Retinal pigment epithelial cell (primary cell): ENCODE results near the gene NUTM1.
"Not testable (repeated sequence)": the region's sequence is repeated elsewhere in the genome, so short reads cannot be mapped to it uniquely, and the experiment has no call there.

ENCODE experiments used
- DNase-seq: peaks from one replicate; pipeline ENCODE4 v3.0.0-alpha.2; 2010; ENCODE audit warnings: low read depth
- H3K4me3 ChIP-seq: 2 replicates; pipeline ENCODE4 v1.5.1; 2011; ENCODE audit warnings: mild to moderate bottlenecking, low read length, control low read depth, moderate library complexity
- TF ChIP-seq, protein P1 (sequence below): conservative IDR thresholded peaks from 2 replicates; pipeline ENCODE4 v1.5.1; 2011; ENCODE audit warnings: low read depth, low read length, control low read depth, inconsistent platforms

The NUTM1 gene

DNA sequence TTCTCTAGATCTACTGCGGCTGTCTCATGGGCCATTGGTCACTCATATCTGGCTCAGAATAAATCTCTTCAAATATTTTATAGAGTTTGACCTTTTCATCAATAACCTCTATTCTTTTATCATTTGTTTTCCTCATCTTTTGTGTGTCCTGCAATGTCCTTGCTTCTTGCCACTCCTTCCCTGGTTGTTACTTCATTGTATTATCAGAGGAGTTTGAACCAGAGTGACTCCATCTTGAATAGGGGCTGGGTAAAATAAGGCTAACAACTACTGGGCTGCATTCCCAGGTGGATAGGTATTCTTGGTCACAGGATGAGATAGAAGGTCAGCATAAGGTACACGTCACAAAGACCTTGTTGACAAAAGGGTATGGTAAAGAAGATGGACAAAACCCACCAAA lies 33.7 kb downstream of the NUTM1 start:
- TF ChIP-seq, protein P1, sequence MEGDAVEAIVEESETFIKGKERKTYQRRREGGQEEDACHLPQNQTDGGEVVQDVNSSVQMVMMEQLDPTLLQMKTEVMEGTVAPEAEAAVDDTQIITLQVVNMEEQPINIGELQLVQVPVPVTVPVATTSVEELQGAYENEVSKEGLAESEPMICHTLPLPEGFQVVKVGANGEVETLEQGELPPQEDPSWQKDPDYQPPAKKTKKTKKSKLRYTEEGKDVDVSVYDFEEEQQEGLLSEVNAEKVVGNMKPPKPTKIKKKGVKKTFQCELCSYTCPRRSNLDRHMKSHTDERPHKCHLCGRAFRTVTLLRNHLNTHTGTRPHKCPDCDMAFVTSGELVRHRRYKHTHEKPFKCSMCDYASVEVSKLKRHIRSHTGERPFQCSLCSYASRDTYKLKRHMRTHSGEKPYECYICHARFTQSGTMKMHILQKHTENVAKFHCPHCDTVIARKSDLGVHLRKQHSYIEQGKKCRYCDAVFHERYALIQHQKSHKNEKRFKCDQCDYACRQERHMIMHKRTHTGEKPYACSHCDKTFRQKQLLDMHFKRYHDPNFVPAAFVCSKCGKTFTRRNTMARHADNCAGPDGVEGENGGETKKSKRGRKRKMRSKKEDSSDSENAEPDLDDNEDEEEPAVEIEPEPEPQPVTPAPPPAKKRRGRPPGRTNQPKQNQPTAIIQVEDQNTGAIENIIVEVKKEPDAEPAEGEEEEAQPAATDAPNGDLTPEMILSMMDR, result no peak
- H3K4me3 ChIP-seq, result no peak overlapping the region
- no peak for DNase-seq

DNA sequence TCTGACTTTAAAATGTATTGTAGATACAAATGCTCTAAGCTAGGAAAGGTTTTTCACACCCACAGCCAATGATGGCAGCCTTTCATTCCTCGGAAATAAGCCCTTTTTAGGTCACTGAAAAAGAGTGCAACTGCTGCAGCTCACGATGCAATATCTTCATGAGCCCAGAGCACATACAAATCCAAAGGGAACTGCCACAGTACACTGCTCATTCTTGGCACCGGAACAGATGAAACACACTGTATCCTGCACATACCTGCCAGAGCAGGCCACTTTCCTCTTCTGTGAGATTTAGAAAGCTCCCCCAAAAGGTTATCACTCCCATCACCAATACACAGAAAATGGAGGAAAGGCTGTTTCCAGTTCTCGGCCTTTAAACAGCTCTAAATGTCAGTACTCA lies 37.4 kb downstream of the NUTM1 start:
- DNase-seq, H3K4me3 ChIP-seq: not testable (repeated sequence)

DNA sequence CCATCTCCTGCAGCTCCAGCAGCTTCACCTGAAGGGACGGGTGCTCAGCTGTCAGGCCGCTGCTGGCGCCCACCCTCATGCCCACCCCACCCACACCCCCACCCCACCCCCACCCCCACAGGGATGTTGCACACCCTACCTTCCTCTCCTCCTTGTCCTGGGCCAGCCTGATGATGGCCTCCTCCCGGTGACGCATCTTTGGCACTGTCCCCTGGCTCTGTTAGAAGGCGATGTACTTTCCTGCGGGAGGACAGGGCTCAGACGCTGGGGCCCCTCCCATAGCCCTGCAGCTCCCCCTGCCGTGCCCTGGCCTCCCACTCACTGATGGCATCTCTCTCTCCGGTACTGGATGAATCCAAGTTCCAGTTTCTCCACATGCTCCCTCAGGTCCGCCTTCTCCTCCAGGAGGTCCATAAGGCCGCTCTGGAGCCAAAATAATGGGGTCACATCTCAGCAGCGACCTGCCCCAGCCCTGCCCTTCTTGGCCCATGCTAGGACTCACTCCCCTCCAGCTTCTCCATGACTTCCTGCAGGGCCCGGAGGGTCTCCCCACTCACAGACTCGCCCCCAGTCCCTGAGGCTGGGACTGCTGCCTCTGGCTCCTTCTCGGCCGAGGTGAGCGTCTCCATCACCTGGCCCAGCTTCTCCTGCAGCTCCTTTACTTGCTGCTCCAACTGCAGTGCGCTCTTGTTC lies 38.9 kb downstream of the NUTM1 start:
- DNase-seq, H3K4me3 ChIP-seq: not testable (repeated sequence)

DNA sequence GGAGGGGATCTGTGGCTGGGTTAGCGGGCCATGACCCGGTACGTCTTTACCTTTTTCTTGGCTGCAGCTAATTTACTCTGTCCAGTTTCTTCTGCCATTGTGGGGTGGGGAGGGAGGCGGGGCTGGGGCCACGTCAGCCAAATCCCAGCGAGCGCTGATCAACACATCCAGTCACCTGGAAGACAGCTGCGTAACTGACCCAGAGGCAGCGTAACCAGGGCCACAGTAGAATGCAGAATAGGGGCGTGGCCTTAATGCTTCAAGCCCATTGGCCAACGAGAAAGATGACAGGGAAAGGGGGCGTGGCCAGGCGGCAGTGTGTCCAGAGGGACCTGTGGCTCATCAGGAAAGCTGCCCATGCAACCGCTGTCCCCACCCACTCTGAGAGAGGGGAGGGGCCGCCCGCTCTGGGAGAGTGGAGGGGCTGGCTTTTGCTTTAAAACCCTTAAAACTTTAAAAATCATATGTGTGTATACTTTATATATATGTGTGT lies 46.5 kb downstream of the NUTM1 start:
- not testable (repeated sequence) for H3K4me3 ChIP-seq

DNA sequence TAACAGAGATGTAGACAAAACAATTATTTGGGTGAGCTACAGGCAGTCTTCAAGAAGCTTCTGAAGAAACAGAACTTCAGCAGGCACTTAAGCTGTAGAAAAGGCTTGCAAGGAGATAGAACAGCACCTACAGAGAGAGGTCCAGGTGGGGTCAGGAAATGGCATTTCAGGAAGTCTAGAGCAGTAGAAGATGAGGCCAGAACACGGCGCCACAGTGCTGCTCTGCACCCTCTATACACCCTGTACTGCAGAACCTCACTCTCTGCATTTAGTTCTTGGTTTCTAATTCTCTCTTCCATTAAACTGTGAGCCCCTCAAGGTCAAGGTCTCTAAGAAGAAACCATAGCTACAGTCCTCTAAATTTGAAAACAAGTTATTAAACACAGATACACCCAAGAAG lies 49.9 kb downstream of the NUTM1 start:
- not testable (repeated sequence) for H3K4me3 ChIP-seq, DNase-seq

More for the DNA sequence above, 46.5 kb downstream of the NUTM1 start:
- DNase-seq, result not testable (repeated sequence)

DNA sequence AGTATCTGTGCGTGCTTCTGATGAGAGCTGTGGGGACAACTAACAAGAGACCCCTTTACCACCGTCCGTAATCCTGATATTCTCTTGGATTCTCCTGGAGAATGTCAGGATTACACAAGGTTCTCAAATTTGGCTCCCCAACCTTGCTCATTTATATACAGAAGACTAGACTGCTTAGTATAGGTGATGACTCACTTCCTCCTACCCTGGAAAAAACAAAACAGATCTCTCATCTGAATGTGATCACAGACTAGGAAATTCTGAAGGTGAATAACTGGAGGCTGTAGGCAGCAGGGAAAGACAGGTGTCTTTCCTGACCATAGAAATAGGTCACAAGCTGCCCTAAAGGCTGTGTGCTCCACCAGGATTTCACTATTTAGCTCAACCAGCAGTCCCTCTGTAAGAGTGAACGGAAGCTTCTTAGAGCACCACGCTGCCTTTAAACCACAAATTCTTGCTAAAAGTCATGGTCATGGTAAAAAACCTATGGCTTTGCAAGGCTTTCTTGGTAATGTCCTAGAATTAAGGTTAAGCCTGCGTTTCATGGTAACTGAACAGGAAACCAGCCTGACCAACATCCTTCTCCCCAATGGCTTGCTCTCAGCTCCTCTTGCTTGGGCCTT lies 54.6 kb downstream of the NUTM1 start:
- DNase-seq, H3K4me3 ChIP-seq: not testable (repeated sequence)

DNA sequence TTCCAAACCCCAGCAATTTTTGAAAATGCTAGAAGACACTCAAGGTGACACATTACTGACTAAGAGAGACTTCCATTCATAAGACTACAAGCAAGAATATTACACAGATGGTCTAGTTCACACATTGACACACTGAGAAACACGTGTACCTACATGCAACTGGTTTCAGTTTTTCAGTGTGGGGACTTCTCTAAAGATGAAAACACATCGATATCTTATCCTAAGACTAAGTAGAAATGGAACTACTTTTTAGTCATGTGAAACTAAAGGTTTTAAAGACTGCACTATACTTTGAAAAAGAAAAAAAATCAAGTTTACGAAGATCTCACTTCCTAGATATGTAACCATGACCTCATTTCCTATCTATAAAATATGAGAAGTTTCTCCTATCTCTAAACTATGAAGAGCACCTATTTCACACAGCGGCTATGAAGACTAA lies 60.1 kb downstream of the NUTM1 start:
- DNase-seq, H3K4me3 ChIP-seq: not testable (repeated sequence)

DNA sequence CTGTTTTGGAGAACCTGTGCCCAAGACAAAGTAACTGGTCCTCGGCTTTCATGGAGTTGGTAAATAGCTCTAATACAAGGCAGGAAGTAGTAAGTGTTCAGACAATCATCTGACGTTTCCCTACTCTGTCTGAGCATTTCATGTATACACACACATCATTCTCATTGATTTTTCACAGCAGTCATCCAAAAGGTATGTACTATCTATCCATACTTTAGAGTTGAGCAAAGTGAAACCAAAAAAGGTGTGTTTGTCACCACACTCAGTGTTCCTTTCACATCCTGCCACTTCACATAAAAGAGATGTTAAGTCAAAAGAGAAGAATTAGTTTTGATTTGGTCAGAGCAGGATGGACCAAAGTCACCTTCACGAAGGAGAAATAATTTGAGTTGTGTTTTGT lies 60.8 kb downstream of the NUTM1 start:
- not testable (repeated sequence) for DNase-seq, H3K4me3 ChIP-seq
